ENCODE results near the gene GNB1L. TPM values are rescaled to one million over a fixed set of nuclear protein-coding genes. Genes with fewer than 3 reads are reported as not detected.

The GNB1L gene
- total RNA-seq, 1 experiment from 2014 or later = 18.0 TPM

DNA sequence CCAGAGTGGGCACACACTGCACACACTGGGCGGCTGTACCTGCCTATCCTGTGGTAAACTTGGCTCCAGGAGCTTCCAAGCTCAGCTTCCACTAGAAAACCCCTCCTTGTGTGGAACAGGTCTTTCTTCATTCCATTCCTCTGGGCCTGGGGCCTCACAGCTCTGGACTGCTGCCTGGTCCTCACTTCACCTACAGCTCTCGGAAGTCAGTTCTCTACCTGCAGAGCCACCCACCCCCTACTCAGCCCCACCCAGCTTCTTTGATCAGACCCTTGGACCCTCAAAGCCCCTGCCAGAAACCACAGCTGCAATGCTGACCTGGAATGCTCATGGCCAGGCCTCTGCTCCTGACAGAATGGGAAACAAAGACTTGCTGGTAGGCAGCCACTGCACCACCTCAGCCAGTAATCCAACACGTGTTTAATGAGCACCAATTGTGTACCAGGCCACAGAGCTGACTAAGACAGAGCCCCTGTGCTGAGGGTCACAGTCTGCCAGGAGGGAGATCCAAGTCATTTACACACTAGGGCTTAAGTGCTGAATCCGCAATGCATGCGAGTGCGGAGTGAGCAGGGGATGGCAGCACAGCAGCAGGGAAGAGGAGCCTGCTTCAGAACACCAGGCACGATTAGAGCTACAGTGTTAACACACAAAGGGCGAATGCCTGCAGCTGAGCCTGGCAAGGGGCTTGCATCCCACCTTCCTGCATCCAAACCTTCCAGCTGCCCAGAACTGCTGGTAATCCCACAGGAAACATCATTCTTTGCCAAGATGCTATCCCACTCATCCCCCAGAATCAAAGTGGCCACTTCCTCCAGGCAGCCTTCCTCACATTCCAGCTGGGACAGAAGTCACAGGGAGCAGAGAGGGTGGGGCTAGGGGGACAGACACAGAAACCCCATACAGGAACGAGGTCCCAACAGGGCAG lies 4.6 kb downstream of the GNB1L start:
- CTCF ChIA-PET = interaction anchor here (1.0 to 1.1 kb wide), 2 partner anchors 104 to 120 kb away, joined by 3 to 5 read pairs; no protein-coding TSS in a partner anchor
- DNase-seq (ENCODE audit: low spot score) = no peak
- Mint-ChIP-seq H3K27ac (no peak overlapping the region), H3K4me3 (no peak overlapping the region), H3K9me3 (peaks cover 9% of the 10 kb centered on the region), H3K4me1 (peaks cover 24% of the 10 kb centered on the region), H3K36me3 (peaks cover 36% of the 10 kb centered on the region), H3K27me3 (ENCODE audit: low read depth) (no peaks in the 10 kb centered on the region)
- no peak for ATAC-seq
- TF ChIP-seq ZNF317 (CRISPR knock-in tag; IDR thresholded peaks at IDR 0.05; ENCODE audit: borderline replicate concordance, low read depth) (no peak), SOX15 (CRISPR knock-in tag; IDR thresholded peaks at IDR 0.05) (no peak), OVOL2 (CRISPR knock-in tag; IDR thresholded peaks at IDR 0.05; ENCODE audit: borderline replicate concordance) (no peak), ZNF396 (CRISPR knock-in tag; IDR thresholded peaks at IDR 0.05; ENCODE audit: borderline replicate concordance) (no peak), NR1H2 (CRISPR knock-in tag; IDR thresholded peaks at IDR 0.05) (no peak), NFYB (CRISPR knock-in tag; conservative IDR thresholded peaks at IDR 0.05; ENCODE audit: low read depth) (no peak), GTF2I (CRISPR knock-in tag; conservative IDR thresholded peaks at IDR 0.05) (no peak), SMAD3 (CRISPR knock-in tag; IDR thresholded peaks at IDR 0.05; ENCODE audit: borderline replicate concordance) (no peak), SP1 (CRISPR knock-in tag; conservative IDR thresholded peaks at IDR 0.05) (no peak), TEAD4 (CRISPR knock-in tag; IDR thresholded peaks at IDR 0.05) (no peak), EMX1 (CRISPR knock-in tag; IDR thresholded peaks at IDR 0.05) (no peak), PRRX2 (CRISPR knock-in tag; IDR thresholded peaks at IDR 0.05) (no peak), SMAD4 (CRISPR knock-in tag; IDR thresholded peaks at IDR 0.05) (no peak), ZNF671 (CRISPR knock-in tag; IDR thresholded peaks at IDR 0.05) (no peak)
- TF ChIP-seq, protein P1, sequence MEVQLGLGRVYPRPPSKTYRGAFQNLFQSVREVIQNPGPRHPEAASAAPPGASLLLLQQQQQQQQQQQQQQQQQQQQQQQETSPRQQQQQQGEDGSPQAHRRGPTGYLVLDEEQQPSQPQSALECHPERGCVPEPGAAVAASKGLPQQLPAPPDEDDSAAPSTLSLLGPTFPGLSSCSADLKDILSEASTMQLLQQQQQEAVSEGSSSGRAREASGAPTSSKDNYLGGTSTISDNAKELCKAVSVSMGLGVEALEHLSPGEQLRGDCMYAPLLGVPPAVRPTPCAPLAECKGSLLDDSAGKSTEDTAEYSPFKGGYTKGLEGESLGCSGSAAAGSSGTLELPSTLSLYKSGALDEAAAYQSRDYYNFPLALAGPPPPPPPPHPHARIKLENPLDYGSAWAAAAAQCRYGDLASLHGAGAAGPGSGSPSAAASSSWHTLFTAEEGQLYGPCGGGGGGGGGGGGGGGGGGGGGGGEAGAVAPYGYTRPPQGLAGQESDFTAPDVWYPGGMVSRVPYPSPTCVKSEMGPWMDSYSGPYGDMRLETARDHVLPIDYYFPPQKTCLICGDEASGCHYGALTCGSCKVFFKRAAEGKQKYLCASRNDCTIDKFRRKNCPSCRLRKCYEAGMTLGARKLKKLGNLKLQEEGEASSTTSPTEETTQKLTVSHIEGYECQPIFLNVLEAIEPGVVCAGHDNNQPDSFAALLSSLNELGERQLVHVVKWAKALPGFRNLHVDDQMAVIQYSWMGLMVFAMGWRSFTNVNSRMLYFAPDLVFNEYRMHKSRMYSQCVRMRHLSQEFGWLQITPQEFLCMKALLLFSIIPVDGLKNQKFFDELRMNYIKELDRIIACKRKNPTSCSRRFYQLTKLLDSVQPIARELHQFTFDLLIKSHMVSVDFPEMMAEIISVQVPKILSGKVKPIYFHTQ (CRISPR knock-in tag; IDR thresholded peaks at IDR 0.05) = no peak
- TF ChIP-seq, protein P2, sequence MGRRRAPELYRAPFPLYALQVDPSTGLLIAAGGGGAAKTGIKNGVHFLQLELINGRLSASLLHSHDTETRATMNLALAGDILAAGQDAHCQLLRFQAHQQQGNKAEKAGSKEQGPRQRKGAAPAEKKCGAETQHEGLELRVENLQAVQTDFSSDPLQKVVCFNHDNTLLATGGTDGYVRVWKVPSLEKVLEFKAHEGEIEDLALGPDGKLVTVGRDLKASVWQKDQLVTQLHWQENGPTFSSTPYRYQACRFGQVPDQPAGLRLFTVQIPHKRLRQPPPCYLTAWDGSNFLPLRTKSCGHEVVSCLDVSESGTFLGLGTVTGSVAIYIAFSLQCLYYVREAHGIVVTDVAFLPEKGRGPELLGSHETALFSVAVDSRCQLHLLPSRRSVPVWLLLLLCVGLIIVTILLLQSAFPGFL (CRISPR knock-in tag; IDR thresholded peaks at IDR 0.05; ENCODE audit: borderline replicate concordance) = no peak
- TF ChIP-seq, protein P3, sequence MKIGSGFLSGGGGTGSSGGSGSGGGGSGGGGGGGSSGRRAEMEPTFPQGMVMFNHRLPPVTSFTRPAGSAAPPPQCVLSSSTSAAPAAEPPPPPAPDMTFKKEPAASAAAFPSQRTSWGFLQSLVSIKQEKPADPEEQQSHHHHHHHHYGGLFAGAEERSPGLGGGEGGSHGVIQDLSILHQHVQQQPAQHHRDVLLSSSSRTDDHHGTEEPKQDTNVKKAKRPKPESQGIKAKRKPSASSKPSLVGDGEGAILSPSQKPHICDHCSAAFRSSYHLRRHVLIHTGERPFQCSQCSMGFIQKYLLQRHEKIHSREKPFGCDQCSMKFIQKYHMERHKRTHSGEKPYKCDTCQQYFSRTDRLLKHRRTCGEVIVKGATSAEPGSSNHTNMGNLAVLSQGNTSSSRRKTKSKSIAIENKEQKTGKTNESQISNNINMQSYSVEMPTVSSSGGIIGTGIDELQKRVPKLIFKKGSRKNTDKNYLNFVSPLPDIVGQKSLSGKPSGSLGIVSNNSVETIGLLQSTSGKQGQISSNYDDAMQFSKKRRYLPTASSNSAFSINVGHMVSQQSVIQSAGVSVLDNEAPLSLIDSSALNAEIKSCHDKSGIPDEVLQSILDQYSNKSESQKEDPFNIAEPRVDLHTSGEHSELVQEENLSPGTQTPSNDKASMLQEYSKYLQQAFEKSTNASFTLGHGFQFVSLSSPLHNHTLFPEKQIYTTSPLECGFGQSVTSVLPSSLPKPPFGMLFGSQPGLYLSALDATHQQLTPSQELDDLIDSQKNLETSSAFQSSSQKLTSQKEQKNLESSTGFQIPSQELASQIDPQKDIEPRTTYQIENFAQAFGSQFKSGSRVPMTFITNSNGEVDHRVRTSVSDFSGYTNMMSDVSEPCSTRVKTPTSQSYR (CRISPR knock-in tag; IDR thresholded peaks at IDR 0.05) = no peak
- TF ChIP-seq, protein P4, sequence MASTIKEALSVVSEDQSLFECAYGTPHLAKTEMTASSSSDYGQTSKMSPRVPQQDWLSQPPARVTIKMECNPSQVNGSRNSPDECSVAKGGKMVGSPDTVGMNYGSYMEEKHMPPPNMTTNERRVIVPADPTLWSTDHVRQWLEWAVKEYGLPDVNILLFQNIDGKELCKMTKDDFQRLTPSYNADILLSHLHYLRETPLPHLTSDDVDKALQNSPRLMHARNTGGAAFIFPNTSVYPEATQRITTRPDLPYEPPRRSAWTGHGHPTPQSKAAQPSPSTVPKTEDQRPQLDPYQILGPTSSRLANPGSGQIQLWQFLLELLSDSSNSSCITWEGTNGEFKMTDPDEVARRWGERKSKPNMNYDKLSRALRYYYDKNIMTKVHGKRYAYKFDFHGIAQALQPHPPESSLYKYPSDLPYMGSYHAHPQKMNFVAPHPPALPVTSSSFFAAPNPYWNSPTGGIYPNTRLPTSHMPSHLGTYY (CRISPR knock-in tag; IDR thresholded peaks at IDR 0.05) = no peak
- TF ChIP-seq, protein P5, sequence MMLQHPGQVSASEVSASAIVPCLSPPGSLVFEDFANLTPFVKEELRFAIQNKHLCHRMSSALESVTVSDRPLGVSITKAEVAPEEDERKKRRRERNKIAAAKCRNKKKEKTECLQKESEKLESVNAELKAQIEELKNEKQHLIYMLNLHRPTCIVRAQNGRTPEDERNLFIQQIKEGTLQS (CRISPR knock-in tag; conservative IDR thresholded peaks at IDR 0.05) = no peak
- TF ChIP-seq, protein P6, sequence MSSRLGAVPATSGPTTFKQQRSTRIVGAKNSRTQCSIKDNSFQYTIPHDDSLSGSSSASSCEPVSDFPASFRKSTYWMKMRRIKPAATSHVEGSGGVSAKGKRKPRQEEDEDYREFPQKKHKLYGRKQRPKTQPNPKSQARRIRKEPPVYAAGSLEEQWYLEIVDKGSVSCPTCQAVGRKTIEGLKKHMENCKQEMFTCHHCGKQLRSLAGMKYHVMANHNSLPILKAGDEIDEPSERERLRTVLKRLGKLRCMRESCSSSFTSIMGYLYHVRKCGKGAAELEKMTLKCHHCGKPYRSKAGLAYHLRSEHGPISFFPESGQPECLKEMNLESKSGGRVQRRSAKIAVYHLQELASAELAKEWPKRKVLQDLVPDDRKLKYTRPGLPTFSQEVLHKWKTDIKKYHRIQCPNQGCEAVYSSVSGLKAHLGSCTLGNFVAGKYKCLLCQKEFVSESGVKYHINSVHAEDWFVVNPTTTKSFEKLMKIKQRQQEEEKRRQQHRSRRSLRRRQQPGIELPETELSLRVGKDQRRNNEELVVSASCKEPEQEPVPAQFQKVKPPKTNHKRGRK (CRISPR knock-in tag; IDR thresholded peaks at IDR 0.05; ENCODE audit: borderline replicate concordance) = no peak
- POLR2A ChIA-PET = no interaction called here

All from WTC11 (cell line).